HAP-1 (cell line): ENCODE data around the gene MRPS26.
A peak's percentile ranks its signal among the peaks of the same experiment; 100 is the strongest.

Experiments
- DNase-seq, 2 experiments: peaks; one replicate each; pipeline ENCODE4 v3.0.0-alpha.2; 2016 to 2020; ENCODE audit warnings: low spot score in 2 of 2
- H3K27me3 ChIP-seq: fragments of 250-450 bp; sonication (Bioruptor Pico); 2 replicates; pipeline ENCODE4 v1.5.1; 2020; ENCODE audit warnings: low read depth, mild to moderate bottlenecking, moderate library complexity
- H3K36me3 ChIP-seq: fragments of 250-450 bp; sonication (Bioruptor Pico); replicated peaks from 2 replicates; pipeline ENCODE4 v1.5.1; 2020; ENCODE audit warnings: mild to moderate bottlenecking
- H3K4me1 ChIP-seq: fragments of 250-450 bp; sonication (Bioruptor Pico); 2 replicates; pipeline ENCODE4 v1.5.1; 2020; ENCODE audit warnings: mild to moderate bottlenecking
- H3K4me3 ChIP-seq: fragments of 250-450 bp; sonication (Bioruptor Pico); 2 replicates; pipeline ENCODE4 v1.5.1; 2020; ENCODE audit warnings: mild to moderate bottlenecking, moderate library complexity
- H3K9me3 ChIP-seq: fragments of 250-450 bp; sonication (Bioruptor Pico); 2 replicates; pipeline ENCODE4 v1.5.1; 2020; ENCODE audit warnings: mild to moderate bottlenecking, moderate library complexity
- in situ Hi-C: fragments of 300-500 bp; cut with MboI; formaldehyde crosslinking; loops from 3 replicates; pipeline ENCODE4 v1.14.3; 2020; ENCODE audit warnings: low sequenced_read_pairs, inconsistent platforms, mixed read lengths

The MRPS26 gene

DNA sequence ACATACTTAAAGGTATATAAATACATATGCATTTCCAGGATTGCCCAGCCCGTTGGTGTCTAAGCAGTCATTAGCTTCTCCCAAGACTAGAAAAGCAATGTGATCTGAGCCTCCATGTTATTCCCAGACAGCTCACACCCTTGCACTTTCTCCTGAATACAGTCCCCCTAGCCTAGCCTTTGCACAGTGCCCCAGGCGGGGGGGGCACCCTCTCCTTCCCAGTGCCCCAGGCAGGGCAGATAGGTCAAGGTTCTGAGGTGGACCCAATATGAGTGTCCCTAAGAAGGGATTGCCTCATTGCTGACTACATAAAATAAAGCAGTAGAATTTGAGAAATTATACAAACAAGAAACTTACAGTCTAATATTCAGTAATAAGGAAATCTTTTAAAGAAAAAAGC lies 17.9 kb upstream of the MRPS26 start:
- no peak overlapping the region for H3K4me3 ChIP-seq
- peaks cover 51% of the 10 kb centered on the region for H3K36me3 ChIP-seq
- no peak for DNase-seq
- no peaks in the 10 kb centered on the region for H3K27me3 ChIP-seq
- in situ Hi-C loops: no loop called here
- H3K9me3 ChIP-seq: no peaks in the 10 kb centered on the region
- H3K4me1 ChIP-seq: no peaks in the 10 kb centered on the region

DNA sequence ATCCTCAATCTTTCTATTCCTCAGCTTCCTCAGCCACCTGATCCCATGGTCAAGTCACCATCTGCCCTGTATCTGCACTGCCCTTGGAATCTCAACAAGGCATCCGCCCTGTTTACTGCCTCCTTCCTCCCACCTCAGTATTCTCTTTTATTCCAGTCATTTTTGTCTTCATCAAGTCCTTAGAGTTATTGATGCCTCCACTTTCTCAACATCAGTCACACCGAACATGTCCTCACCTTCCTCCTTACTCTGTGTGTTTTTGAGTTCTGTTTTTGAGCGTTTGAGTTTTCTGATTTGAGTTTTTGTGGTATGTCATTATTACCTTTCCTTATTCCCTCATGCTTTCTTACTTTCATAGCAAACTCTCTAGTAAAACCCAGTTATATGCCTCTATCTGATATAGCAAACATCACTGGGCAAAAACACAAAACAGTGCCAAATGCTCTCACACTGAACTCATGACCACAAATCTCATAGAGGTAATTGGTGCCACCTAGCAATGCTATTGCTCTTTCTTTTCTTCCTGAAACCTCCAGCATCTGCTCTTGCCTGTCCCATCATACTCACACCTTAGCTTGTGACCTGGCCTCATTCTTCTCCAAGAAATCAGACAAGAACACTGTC lies 14.2 kb upstream of the MRPS26 start:
- no peak overlapping the region for H3K4me3 ChIP-seq
- in situ Hi-C loops: no loop called here

DNA sequence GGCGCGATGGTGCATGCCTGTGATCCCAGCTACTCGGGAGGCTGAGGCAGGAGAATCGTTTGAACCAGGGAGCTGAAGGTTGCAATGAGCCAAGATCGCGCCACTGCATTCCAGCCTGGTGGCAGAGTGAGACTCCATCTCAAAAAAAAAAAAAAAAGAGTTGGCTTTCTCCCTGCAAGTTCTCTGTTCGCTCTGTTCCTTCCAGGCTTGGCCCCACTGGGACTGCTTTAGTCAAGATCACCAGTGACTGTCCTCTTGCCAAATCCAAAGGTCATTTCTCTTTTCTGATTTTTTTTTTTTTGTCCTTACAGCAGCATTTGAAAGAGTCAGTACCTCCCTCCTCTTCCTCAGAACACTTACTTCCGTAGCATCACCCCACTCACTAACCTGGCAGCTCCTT lies 13.2 kb upstream of the MRPS26 start:
- H3K4me3 ChIP-seq: no peak overlapping the region
- DNase-seq: no peak
- no peaks in the 10 kb centered on the region for H3K27me3 ChIP-seq
- H3K9me3 ChIP-seq: no peaks in the 10 kb centered on the region
- in situ Hi-C loops: no loop called here
- H3K36me3 ChIP-seq: peaks cover 53% of the 10 kb centered on the region
- no peaks in the 10 kb centered on the region for H3K4me1 ChIP-seq

More for the DNA sequence above, 14.2 kb upstream of the MRPS26 start:
- H3K36me3 ChIP-seq: peaks cover 53% of the 10 kb centered on the region
- H3K4me1 ChIP-seq: no peaks in the 10 kb centered on the region
- DNase-seq: no peak
- no peaks in the 10 kb centered on the region for H3K27me3 ChIP-seq
- H3K9me3 ChIP-seq: no peaks in the 10 kb centered on the region

DNA sequence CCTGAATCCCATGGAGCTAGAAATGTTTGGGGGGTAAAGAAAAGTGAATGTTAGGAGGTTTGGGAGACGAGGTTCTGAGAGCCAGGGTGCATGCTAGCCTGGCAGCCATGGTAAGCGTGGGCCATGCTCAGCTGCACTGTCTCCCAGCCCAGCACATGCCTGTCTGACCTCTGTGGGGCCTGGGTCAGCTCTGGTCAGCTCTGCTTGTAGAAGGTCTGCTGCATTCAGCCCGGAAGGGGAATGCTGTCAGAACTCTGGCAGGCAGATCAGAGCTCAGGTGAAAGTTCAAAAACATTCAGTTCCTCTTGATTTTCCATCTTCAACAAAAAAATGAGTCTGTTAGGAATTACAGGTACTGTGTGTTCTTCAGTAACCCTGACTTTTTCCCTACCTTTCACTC lies 8.2 kb upstream of the MRPS26 start:
- Histone ChIP-seq H3K4me3 (no peak overlapping the region), H3K9me3 (no peaks in the 10 kb centered on the region), H3K36me3 (peaks cover 55% of the 10 kb centered on the region), H3K27me3 (no peaks in the 10 kb centered on the region), H3K4me1 (no peaks in the 10 kb centered on the region)
- no peak for DNase-seq
- in situ Hi-C loops: no loop called here

DNA sequence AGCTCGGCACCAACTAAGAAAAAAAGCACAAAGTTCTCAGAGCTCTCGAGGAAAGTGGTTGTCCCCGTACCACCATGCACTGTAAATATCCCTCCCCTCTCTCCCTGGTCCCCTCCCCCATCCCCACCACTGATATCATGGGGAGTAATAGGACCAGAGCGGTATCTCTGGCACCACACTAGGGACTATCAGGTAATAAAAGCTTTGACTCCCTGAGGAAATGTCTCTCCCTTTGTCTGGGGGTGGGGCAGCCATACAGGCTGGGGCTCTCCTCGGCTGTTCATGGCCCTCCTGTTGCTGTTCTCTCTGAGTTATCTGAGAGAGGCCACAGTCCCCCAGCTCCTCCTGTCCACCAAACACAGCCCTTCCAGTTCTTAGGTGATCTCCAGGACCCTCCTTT lies 7.4 kb upstream of the MRPS26 start:
- H3K4me3 ChIP-seq: no peak overlapping the region
- peaks cover 55% of the 10 kb centered on the region for H3K36me3 ChIP-seq

DNA sequence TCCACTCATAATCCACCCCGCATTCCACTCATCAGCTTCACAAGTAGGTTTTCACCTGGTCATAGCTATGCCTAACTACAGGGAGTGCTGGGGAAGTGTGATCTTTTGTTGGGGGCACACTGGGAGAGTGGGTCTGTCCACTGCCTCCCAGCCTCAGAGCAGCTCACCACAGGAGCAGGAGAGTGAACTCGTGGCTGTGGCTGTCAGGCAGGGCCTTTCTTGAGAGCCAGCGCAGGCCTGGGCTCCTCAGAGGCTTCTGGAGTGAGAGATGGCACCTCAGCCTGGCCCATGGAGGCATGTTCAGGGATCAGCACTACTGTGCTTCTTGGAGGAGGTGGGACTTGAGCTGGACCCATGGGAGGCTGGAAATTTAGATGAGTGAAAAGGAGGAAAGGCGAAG lies 6.4 kb upstream of the MRPS26 start:
- in situ Hi-C loops: no loop called here
- peaks cover 55% of the 10 kb centered on the region for H3K36me3 ChIP-seq
- no peak for DNase-seq
- no peak overlapping the region for H3K4me3 ChIP-seq
- H3K27me3 ChIP-seq: no peaks in the 10 kb centered on the region
- no peaks in the 10 kb centered on the region for H3K9me3 ChIP-seq
- no peaks in the 10 kb centered on the region for H3K4me1 ChIP-seq

More for the DNA sequence above, 7.4 kb upstream of the MRPS26 start:
- DNase-seq: no peak
- H3K4me1 ChIP-seq: no peaks in the 10 kb centered on the region
- no peaks in the 10 kb centered on the region for H3K27me3 ChIP-seq
- H3K9me3 ChIP-seq: no peaks in the 10 kb centered on the region
- in situ Hi-C loops: no loop called here

DNA sequence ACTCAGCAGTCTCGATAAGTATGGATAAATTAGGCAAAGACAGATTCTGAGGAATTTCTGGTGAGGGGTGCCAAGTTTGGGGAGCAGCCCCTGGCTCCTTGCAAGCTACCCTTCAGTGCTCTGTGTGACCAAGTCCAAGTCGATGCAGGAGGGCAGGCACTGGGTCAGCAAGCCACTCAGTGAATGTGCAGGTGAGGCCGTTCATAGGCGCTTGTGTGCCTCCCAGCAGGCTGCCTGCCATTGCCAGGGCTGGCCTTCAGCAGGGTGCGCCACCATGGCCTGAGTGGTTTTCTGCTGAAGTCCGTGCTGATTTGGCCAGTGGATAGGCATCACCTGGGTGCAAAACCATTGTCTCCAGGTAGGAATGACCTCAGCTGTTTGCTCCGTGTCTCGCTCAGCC lies 5.8 kb upstream of the MRPS26 start:
- peaks cover 49% of the 10 kb centered on the region for H3K36me3 ChIP-seq
- no peaks in the 10 kb centered on the region for H3K9me3 ChIP-seq

DNA sequence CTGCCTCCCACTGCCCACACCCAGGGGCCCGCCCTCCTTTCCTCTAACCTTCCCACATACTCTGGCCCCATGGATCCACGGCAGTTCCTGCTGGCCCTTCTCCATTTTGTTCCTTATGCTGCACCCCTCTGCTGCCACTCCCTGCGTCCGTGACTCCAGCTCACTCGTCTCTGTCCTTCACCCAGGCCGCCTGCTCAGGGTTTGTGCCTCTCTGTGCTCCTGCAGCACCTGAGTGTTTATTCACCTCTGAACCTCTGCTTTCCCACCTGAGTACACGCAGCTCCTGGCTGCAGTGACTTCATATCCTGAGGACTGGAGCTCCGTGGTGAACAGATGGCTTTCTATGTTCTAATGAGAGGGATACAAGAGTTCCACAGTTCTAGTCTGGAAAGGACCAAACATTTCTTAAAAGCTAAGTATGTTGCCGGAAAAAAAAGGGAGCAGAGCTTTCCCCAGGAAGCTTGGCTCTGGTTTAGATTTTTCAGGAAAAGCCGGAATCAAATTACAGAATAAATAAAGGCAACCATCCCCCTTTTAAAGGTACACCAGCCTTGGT lies 3.9 kb upstream of the MRPS26 start:
- Histone ChIP-seq H3K36me3 (peaks cover 31% of the 10 kb centered on the region), H3K27me3 (no peaks in the 10 kb centered on the region), H3K9me3 (no peaks in the 10 kb centered on the region), H3K4me1 (no peaks in the 10 kb centered on the region), H3K4me3 (no peak overlapping the region)
- DNase-seq: no peak
- in situ Hi-C loops: no loop called here

More for the DNA sequence above, 5.8 kb upstream of the MRPS26 start:
- H3K27me3 ChIP-seq: no peaks in the 10 kb centered on the region
- no peak overlapping the region for H3K4me3 ChIP-seq
- DNase-seq: no peak
- in situ Hi-C loops: no loop called here
- no peaks in the 10 kb centered on the region for H3K4me1 ChIP-seq

DNA sequence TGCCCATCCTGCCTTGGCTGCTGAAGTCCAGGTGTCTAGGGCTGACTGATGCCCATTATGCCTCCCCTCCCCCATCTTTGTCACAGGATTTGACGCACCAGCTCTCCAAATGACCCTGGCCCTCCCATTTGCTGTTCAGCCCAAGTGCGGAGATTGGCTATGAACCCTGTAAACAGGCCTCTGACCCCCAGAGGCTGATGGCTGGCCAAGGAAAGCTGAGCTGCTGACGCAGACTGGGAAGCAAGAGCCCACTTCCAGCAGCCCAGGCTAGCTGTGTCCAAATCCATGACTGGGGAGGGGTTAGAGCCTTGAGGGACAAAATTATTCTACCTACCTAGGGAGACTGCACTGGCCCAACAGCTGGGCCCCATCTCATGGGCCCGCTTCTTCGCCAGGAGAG lies 3.2 kb upstream of the MRPS26 start:
- H3K36me3 ChIP-seq: peaks cover 28% of the 10 kb centered on the region

DNA sequence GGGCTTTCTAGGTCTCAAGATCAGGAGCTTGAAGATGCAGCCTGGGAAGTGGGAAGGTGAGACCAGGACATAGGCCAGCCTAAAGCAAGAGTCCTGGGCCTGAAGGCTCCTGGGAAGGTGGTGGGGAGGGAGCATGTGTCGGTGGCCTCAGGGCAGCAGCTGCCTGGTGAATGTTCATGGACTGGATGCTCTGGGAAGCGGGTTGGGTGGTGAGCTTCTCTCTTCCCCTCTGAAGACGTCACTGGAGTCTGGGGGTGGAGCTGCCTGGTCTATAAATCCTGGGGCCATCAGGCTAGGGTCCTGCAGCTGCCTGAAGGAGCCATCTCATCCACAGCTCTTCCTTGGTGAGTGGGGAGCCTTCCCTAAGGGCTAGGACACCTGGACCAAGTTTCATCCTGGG lies 2.5 kb upstream of the MRPS26 start, which contains the start of gene GNRH2:
Gene GNRH2, plus strand, starts transcription at position 301 of the 400 bp plus-strand sequence. CDS start 793 bp downstream, outside the sequence.
- H3K27me3 ChIP-seq: no peaks in the 10 kb centered on the region
- DNase-seq: no peak
- no peaks in the 10 kb centered on the region for H3K9me3 ChIP-seq
- in situ Hi-C loops: no loop called here
- no peak within 1 kb of the TSS for H3K4me3 ChIP-seq
- peaks cover 29% of the 10 kb centered on the region for H3K36me3 ChIP-seq
- peaks cover 4% of the 10 kb centered on the region; the same call in 1 of the 2 replicates for H3K4me1 ChIP-seq

More for the DNA sequence above, 3.2 kb upstream of the MRPS26 start:
- Histone ChIP-seq H3K9me3 (no peaks in the 10 kb centered on the region), H3K27me3 (no peaks in the 10 kb centered on the region), H3K4me3 (no peak overlapping the region), H3K4me1 (peaks cover 4% of the 10 kb centered on the region; the same call in 1 of the 2 replicates)
- no peak for DNase-seq
- in situ Hi-C loops: no loop called here

DNA sequence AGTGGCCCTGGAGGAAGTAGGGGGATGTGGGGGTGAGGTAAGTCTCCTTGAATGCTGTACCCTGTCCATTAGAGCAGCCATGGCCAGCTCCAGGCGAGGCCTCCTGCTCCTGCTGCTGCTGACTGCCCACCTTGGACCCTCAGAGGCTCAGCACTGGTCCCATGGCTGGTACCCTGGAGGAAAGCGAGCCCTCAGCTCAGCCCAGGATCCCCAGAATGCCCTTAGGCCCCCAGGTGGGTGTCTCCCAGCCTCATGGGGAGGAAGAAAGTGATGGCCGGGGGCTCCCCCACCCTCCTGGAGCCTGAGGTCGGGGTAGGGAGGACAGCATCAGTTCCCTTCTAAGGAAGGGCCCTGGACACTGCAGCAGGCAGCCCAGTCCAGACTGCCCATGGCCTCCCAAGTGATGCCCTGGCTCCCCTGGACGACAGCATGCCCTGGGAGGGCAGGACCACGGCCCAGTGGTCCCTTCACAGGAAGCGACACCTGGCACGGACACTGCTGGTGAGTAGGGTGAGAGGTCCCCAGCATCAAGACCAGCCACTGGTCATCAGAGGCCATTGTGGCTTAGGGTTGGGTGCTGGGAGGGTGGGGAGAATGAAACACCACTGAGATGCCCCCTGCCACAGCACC lies 1.4 kb upstream of the MRPS26 start:
- H3K4me3 ChIP-seq: no peak overlapping the region
- in situ Hi-C loops: no loop called here

DNA sequence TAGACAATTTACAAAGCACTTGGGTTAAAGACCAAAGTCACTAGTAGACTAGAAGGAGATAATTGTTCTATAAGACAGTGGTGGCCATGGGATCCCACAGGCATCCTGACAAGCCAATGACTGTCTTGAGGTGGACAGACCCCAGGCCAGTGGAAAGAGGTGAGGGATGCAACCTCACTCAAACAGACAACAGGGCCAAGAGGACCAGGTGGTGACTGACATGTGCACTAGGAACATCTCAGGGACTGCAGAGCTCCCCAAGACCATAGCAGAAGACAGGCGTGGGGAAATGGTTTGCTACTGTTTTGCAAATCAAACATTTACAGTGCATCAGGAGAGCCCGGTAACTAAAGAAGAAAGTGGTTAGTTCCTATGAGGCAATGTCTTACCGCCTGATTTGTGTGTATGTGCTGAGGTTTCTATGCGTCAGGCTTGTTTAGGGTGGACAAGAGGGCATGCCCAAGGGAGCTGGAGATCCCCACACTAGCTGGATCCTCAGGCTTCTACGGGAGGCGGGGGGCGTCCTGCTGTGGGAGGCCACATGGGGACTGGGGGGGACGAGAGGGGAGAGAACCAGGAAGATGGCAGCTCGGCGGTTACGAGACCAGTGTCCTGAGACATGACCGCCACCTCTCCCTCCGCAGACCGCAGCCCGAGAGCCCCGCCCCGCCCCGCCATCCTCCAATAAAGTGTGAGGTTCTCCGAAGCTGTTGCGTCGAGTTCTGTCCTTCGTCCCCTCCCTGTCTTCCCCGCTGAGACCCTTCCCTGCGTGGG lies 623 bp upstream of the MRPS26 start:
- Histone ChIP-seq H3K27me3 (no peaks in the 10 kb centered on the region), H3K36me3 (peaks cover 30% of the 10 kb centered on the region), H3K4me1 (peaks cover 4% of the 10 kb centered on the region; the same call in 1 of the 2 replicates), H3K4me3 (peak overlapping the region; percentile 74), H3K9me3 (no peaks in the 10 kb centered on the region)
- in situ Hi-C loops: no loop called here
- peak; percentile 71 to 89 for DNase-seq

More for the DNA sequence above, 1.4 kb upstream of the MRPS26 start:
- Histone ChIP-seq H3K27me3 (no peaks in the 10 kb centered on the region), H3K4me1 (peaks cover 4% of the 10 kb centered on the region; the same call in 1 of the 2 replicates), H3K9me3 (no peaks in the 10 kb centered on the region), H3K36me3 (peaks cover 32% of the 10 kb centered on the region)
- DNase-seq: no peak

DNA sequence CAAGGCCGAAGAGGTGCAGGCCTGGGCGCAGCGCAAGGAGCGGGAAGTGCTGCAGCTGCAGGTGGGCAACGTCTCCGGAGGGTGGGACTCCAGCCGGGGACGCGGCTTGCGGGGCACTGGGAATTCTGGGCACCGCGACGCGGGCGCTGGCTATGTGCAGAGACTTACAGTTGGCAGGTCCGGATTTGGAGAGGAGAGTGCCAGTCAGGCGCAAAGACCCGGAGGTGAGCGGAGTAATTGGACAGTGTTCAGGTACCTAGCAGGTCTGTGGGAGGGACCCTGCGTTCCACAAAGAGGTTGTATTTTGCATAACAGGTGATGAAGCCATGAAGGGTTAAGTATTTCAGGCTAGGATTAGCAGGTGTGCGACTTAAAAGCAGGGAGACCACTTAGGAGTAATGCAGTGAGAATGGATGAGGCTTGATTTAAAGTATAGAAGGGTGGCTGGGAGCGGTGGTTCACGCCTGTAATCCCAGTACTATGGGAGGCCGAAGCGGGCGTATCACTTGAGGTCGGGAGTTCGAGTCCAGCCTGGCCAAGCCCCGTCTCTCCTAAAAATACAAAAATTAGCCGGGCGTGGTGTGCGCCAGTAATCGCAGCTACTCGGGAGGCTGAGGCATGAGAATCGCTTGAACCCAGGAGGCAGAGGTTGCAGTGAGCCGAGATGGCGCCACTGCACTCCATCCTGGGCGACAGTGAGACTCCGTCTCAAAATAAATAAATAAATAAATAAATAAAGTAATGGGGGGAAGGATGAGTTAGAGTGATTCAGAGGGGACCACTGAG lies 1.0 kb downstream of the MRPS26 start:
- H3K27me3 ChIP-seq: no peaks in the 10 kb centered on the region
- peaks cover 4% of the 10 kb centered on the region; the same call in 1 of the 2 replicates for H3K4me1 ChIP-seq
- H3K4me3 ChIP-seq: peak overlapping the region; percentile 74
- no peaks in the 10 kb centered on the region for H3K9me3 ChIP-seq
- in situ Hi-C loops: no loop called here
- DNase-seq: peak; percentile 22 to 53
- H3K36me3 ChIP-seq: peaks cover 31% of the 10 kb centered on the region
